GM18858 (cell line): ENCODE data around the gene TAPBP.

ENCODE experiments used
- ATAC-seq: cut with Tn5 transposase; IDR thresholded peaks from one replicate; pipeline ENCODE4 v1.9.1; 2021; ENCODE audit not compliant: unreplicated experiment

The TAPBP gene

DNA sequence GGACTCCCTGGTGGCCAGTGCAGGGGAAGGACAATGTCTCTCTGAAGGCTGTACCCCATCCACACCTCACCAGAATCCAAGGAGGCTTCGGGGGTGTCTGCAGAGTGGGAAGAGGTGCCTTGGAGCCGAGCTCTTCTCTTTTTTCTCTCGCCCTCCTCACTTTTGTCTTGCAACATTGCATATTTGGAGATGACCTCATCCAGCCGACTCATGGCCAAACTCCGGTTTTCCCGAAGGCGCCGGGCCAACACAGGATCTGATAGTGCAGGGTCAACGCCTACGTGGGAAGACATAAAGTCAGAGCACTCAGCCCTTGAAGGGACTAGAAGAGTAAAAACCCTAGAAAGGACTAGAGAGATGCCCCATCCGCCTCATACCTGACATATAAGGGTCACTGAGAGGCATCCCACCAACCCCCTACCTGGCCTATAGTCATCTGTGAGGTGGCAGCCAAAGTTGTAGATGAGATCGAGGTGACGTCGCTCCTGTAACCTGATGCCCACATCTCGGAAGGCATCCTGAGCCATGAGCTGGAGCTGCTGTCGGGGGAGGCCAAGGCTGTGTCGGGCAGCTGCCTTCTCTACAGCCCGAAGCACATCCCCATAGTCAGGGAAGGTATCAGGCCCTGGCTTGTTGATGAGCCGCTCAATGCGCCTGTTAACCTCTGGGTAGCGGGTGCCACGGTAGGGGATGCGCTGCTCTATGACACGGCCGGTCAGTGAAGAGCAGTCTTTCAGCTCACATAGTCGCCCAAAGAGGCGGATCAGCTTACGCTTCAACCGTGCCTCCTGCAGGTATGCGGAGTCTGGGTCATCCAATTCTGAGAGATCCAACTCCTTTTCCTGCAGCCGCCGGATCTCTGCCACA lies 6.7 kb upstream of the TAPBP start:
- no peak for ATAC-seq

DNA sequence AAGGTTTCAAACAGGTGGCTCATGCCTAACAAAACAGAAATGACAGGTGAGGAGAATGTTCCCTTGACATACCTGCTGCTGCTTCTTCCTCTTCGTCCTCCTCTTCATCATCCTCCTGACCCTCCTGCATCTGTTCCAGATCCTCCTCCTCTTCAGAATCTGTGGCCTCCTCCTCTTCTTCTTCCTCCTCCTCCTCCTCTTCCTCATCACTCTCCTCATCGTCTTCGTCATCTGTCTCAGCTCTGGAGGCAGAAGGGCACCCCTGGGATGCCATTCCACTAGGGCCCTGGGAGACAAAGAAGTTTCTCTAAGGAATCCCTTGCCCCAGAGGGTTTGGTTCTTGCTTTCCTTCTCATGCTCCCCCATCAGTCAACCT lies 6.0 kb upstream of the TAPBP start:
- ATAC-seq, result no peak

DNA sequence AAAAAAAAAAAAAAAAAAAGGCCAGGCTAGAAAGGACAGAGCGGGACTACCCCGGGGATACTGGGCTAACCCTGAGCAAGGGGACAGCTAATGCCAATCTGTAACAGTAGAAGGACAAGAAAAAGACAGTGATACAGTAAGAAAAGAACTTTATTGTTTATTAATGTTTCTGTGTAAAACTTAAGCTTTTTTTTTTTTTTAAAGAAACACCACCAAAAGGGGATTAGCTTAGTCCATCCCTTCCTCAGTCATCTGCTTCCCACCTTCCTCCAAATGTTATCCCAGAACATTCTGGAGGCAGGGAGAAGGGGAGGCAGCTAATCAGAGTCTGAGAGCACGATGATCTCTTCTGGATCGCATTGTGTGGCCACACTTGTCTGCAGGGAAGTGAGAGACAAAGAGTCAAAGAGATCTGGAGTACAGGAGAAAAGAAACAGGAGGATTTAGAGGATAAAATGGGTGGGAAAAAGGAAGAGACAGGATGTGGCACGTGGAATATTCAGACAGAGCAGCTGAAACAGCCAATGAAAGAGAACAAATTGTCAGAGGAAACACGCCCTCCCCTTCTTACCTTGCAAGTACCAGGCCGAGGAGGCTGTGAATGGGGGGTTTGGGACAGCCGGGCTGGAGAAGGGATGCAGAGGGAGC lies 4.7 kb upstream of the TAPBP start:
- ATAC-seq, result no peak

DNA sequence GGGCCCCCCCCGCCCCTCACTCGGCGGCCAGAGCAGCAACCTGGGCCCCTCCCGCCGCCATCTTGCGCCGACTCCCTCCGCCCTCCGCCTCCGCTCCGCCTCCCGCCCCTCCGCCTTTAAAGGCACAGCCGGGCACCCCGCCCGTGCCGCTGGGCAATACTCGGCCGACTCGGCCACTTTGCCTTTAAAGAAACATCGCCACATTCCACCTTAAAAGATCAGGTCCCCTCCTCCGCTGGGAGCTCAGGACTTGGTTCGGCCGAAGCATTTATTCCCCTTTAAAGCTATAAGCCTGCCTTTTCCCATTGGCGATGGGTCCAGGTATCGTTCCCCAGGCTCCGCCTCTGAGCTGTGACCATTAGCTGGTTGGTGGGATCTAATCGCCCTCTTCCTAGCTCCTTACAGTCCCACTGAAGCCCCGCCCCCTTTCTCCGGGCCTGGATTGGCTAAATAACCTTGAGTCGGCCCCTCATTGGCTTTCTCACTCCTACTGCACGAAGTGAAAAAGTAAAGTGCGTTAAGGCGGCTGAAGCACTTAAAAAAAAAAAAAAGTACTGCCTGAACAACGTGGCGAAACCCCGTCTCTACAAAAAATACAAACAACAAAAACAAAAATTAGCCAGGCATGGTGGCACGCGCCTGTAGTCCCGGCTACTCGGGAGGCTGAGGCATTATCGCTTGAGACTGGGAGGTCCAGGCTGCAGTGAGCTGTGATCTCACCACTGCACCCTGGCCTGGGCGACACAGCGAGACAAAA lies 4.0 kb upstream of the TAPBP start, which contains the start of gene ZBTB22:
Gene ZBTB22 (minus strand): TSS at position 76 of the 757 bp plus-strand sequence. CDS start 828 bp downstream, outside the sequence.
- peak; percentile 35 for ATAC-seq

DNA sequence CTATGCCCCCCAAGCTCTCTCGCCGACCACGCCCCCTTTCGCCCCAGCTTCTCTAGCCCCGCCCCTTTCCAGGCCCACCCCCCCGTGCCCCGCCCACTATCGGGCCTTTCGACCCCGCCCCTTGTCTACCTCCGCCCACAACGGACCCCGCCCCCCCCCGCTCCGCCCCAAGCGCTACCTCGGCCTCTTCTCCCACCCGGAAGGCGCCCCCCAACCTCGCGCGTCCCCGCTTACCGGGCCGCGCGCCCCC lies 3.5 kb upstream of the TAPBP start:
- ATAC-seq, result no peak

DNA sequence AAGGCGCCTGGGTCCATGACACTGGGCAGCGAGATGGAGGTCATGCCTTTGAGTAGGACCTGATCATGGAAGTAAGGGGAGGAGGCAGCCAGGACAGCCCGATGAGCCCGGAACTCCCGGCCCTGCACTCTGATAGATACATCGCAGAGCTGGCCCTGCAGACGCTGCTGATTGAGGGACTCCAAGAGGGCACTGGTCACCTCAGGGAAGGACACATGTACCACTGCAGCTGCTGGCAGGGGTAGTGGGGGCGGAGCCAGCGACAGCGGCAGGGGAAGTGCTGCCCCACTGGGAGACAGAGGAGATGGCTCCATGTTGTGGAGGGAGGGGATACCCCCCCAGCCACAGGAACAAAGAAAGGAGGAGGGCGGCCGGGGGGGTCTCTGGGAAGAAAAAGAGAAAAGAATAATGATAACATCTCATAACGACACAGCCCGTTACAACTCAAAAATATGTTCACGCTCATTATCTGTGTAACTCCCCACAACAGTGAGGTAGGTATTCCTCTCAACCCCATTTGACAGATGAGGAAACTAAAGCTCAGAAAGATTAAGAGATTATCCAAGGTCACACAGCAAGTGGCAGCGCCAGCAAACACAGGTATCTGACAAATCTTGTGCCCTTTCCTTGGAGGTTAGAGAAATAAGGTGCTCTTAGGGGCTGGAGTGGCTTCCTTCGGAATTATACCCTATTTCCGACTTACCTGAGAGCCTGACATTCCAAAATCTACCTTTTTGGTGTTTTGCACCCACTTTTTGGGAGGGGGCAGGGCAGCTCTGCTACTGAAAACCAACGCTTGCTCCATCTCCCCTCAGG lies 2.9 kb upstream of the TAPBP start:
- no peak for ATAC-seq

DNA sequence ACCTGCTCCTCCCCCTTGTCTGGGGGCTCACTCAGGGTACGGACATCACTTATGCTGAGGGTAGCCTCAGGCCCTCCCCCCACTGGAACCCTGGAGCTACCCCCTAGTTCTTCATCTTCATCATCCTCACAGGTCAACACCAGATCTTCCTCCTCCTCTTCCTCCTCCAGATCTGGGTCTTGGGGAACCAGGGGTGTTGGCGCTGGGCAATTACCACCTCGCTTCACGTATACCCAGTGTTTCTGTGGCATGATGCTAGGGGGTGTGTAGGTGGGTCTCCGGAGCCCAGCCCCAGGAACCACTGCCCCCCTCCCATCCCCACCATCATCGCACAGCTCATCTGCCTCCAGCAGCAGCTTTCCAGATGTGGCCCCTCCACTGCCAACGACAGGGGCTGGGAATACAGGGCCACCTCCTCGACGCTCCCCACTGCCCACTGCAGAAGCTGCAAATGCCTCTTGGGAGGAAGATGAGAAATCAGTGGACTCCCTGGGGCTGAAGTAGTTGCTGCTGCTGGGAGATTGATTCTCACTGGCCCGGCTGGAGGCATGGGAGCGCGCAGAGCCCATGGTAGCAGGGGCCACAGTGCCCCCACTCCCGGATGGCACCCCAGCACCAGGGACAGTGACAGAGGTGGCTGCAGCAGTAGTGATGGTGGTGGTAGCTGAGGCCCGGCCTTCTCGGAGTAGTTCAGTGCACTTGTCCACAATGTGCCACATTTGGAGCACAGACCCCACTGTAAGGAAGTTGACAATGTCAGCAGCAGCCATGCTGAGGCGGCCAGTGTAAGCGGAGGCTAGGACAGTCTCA lies 2.1 kb upstream of the TAPBP start:
- no peak for ATAC-seq

DNA sequence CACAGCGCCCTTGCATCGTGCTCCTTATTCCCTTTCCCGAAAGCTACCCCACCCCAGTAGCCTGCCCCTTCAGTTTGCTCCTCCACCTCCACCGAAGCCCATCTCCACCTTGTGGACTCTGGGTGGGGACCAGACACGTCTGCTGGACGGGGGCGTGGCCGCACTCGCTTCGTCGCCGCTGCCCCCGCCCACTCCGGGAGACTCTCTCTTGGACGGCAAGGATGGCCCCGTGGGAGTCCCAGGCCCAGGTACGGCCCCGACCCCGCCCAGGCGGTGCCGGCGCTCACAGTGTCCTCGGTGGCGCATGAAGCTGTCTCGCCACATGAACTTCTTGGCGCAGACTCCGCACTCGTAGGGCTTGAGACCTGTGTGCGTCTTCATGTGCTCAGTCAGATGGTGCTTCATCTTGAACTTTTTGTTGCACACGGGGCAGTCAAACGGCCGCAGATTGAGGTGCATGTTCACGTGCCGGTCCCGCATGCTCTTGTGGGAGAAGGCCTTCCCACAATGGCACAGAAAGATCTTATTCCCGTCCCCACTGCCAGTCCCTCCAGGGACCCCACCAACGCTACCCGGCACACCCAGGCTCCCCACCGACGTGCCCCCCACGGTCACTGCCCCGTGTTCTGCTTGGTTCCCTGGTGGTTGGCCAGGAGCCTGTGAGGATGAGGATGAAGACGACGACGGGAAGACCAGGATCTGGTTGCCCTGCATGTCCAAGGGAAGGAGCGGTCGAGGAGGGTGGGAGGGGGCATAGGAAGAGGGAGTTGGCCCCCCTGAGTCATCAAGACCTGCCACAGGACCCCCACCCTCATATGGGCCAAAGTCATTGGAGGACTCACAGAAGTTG lies 1.3 kb upstream of the TAPBP start:
- no peak for ATAC-seq

DNA sequence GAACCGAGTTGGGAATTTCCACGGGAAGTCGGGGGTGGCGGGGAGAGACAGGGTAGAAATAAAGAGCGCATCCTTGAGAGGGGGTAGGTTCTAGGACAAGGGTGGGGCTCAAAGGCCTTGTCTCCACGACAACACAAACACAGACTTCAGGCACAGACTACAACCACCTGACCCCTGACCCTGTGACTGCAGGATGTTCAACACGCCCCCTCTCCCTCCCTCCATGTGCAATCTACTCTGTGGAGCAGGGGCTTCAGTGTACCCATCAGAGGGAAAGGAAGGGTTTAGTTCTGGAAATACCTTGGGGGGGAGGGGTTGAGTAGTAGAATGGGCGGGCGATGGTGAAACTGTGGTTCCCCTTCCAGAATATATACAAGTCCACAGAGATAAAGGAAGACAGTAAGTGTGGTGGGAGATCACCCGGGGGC lies 651 bp upstream of the TAPBP start:
- ATAC-seq, result no peak

DNA sequence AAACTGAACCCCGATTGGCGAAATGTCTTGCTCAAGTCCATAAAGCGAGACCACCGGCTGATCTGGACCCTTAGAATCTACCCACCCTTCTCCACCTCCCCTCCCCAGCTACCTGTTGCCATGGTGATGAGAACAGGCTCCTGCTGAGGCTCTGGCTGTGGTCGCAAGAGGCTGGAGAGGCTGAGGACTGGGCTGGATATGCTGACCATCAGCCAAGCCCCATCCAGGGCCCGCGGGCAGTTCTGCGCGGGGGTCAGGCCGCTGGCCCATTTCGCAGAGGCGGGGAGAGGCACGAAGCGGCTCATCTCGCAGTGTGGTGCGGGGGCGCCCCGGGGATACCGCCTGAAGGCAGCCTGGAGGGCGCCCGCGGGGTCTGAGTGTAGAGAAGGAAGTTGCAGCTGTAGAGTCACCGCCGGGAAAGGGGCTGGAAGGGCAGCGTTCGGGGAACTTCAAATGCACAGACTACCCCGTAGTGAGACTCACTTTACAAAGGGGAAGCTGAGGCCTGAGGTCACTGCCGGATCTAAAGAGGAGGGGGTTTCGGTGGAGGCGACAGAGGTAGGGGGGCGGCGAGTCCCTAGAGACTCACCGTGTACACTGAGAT lies 671 bp downstream of the TAPBP start:
- ATAC-seq, result no peak

DNA sequence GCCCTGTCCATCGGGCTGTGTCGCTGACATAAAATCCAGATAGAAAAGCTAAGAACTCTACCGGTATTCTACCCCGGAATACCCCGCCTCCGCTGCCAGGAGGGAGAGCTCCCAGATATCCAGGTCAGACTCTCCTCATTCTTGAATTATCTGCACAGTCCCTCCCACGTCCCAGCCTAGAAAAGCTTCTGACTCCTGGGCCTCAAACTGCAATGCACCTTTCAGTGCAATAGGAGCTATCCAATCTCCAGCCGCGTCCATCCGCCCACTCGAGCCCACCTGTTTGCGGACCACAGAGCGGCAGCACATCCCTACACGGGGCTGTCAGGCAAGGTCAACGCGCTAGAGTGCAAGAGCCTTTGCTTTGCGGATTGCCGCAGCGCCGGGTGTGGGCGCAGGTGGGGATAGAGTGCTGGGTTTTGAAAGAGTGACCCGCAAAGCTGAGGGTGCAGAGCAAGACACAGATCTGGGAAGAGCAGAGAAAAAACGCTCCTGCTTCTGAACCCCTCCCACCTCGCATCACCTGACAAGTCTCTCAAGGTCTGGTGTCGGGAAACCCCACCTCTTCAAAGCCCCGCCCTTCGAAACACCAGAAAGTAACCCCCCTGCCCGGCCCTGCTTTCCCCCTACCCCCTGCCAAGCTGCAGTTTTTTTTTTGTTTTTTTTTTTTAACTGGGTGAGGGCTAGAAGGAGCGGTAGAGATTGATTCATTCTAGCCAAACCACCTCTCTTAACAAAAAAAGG lies 1.3 kb downstream of the TAPBP start:
- ATAC-seq, result no peak

DNA sequence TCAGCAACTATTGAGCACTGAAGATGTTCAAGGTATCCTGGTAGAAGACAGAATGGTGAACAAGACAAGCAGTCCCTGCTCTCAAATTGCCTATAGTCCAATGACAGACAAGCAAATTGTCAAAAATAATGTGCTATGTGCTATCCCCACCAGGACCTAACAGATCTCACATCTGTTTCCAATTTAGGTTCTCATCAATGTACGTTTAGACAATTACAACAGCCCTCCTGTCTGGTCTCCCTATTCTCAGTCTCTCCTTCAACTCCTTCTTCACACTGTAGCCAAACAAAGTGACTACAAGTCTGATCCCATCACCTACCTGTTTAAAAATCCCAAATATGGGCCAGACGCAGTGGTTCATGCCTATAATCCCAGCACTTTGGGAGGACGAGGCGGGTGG lies 7.5 kb downstream of the TAPBP start:
- no peak for ATAC-seq

DNA sequence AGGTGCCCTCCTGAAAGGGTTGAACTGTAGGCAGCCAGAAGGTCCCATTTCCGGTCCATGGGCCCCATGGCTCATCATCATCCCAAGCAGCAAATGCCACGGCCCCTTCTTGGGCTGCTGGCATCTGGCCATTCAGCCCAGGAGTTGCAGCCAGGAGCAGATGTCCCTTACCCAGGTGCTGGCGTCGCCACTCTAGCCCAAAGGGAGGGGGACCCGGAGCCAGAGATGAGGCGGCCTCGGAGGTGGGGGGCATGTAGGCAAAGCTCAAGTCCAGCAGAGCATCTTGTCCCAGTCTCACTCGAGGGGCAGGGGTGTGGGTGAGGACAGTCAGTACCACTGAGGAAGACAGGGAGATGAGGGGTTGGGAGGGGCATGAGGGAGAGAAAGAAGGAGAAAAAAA lies 8.8 kb downstream of the TAPBP start:
- no peak for ATAC-seq

DNA sequence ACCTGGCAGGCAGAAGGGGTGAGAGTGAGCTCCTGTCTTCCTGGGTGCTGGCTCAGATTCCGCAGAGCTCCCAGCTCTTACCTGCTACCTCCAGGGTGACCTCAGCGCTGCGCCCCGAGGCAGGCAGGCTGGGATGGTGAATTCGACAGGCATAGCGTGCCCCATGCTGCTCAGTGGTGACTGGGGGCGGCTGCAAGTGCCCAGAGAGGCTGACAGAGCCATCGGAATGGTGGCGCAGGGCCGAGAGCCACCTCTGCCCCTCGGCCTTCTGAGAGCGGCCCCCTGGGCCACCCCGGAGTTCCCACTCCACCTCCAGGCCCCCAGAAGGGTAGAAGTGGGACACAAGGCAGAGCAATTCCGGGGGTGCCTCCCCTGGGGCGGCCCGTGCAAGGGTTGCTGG lies 9.7 kb downstream of the TAPBP start:
- no peak for ATAC-seq

DNA sequence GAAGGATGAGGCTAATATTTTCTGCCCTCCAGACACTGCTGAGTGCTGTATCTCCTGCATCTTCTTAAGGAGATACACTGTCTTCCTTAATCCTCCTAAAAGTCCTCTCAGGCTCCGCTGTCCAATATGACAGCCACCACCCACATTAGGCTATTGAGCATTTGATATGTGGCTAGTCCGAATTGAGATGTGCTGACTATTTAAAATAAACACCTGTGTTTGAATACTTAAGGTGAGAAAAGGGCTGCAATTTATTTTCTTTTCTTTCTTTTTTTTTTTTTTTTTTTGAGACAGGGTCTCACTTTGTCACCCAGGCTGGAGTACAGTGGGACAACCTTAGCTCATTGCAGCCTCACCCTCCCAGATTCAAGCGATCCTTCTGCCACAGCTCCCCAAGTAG lies 12.0 kb downstream of the TAPBP start:
- no peak for ATAC-seq

DNA sequence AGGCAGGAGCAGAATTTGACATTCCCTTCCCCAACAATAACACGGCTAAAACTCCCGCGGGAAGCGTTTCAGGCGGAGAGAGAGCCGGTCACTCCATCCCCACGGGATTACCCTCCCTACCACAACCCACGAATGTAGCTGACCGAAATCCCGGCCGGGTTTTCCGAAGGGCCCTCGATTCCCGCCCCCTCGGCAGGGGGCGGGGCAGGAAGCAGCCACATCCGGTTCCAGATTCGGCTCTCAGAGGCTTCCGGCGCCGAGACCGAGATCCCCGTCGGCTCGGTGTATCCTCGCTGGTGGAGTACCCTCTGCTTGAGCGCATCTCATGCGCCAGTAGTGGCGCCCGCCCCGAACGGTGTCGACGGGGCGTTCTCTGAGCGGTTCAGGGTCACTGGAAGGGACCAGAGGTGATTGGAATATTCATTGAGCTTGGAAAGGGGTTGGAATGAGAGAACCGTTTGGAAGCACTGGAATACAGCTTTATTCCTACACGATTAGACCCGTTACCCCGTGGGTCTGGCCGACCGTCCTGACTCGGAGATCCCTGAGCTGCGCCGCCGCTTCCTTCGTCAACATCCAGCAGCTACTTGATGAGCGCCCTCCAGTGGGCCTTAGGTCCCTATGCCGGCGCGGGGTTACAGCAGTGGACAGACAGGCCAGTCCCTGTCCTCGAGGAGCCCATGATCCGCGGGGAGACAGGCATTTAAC lies 14.5 kb downstream of the TAPBP start:
- ATAC-seq, result peak; percentile 67

DNA sequence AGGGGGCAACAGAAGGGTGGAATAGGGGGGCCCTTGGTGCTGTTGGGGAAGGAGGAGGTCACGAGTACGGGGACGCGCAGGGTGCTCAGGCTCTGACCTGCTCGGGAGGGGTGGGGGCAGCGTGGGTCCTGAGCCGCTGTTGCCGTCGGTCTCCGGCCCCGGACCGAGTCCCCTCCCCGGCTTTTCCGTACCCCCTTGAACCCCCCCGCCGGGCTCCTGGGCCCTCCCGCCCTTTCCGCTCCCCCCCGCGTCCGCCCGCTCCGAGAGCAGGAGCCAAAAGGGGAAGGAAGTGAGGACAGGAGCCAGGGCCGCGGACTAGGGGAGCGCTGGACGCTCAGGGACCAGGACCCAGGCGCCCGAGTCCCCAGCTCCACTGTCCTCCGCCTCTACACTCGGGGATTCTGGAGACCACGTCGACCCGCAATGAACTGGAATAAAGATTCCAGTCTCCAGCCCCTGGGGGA lies 15.1 kb downstream of the TAPBP start, which contains the start of gene RGL2:
Gene RGL2 (minus strand): TSS at position 170 of the 464 bp plus-strand sequence. CDS start 332 bp downstream, outside the sequence.
- no peak for ATAC-seq
